Stimulated activated effector memory CD8-positive, alpha-beta T cell treated with anti-CD3 and anti-CD28 coated beads, Interleukin-12 subunit alpha, Interleukin-12 subunit beta, amount 100 ng/mL, for 72 hours (primary cell): ENCODE data around the gene DACT3.

Experiments
- ATAC-seq: fragments of 150-1000 bp; cut with Tn5 transposase; 2 replicates; pipeline ENCODE4 v1.10.0; 2021
- DNase-seq, 2 donors: peaks; one replicate each; pipeline ENCODE4 v3.0.0; 2021 to 2022; ENCODE audit warnings: low spot score in 2 of 2
- H3K27ac Mint-ChIP-seq: one replicate; pipeline ENCODE4 v1.8.0; 2022; ENCODE audit warnings: mild to moderate bottlenecking, mixed read lengths
- H3K36me3 Mint-ChIP-seq: one replicate; pipeline ENCODE4 v1.8.0; 2022; ENCODE audit warnings: mild to moderate bottlenecking, mixed read lengths
- H3K4me1 Mint-ChIP-seq: one replicate; pipeline ENCODE4 v1.8.0; 2022; ENCODE audit warnings: mixed read lengths
- H3K4me3 Mint-ChIP-seq: one replicate; pipeline ENCODE4 v1.8.0; 2022; ENCODE audit warnings: mild to moderate bottlenecking, mixed read lengths
- H3K9me3 Mint-ChIP-seq: one replicate; pipeline ENCODE4 v1.8.0; 2022; ENCODE audit warnings: mixed read lengths

DACT3 gene

DNA sequence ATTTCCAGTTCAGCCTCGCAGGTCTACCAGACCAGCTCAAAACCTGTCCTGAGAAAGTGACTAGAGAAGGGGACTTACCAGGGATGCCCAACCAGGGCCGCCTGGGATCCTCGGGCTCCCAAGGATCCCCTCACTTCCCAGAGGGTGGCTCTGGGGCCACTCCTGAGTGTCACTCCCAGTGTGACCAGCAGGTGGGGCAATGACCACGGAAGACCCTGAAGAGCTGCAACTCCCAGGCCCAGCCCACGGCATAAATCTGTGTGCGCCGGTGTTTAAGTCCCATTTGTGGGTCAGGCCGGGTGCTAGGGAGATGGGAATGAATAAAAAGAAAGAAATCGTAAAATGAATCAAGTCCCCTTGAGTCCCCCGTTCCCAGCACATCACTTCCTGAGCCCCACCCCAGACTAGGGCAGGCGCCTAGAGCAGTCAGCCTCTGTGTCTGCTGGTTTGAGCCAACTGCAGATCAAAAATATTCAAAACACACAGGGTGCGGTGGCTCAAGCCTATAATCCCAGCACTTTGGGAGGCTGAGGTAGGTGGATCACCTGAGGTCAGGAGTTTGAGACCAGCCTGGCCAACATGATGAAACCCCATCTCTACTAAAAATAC lies 46.8 kb downstream of the DACT3 start:
- Mint-ChIP-seq H3K36me3 (peaks cover 33% of the 10 kb centered on the region), H3K4me3 (peak overlapping the region; percentile 24), H3K9me3 (no peaks in the 10 kb centered on the region), H3K27ac (peak overlapping the region; percentile 69), H3K4me1 (peaks cover 66% of the 10 kb centered on the region)
- ATAC-seq (peak; percentile 80), DNase-seq (peak; percentile 85 to 91)

DNA sequence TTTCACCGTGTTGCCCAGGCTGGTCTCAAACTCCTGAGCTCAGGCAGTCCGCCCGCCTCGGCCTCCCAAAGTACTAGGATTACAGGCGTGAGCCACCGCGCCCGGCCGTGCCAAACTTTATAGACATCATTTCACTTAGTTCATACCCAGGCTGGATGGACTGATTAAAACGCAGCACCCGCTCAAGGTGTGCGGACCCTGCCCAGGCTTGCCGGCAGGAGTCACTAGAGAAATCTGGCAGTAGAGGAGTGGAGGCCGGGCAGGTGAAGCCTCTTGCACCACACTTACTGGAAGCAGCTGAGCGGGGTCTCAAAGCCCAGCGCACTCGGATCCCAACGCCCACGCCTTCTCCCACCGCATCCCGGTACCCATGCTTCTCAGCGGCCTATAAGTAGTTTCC lies 47.5 kb downstream of the DACT3 start:
- no peak overlapping the region for H3K4me3 Mint-ChIP-seq
- DNase-seq, result no peak

DNA sequence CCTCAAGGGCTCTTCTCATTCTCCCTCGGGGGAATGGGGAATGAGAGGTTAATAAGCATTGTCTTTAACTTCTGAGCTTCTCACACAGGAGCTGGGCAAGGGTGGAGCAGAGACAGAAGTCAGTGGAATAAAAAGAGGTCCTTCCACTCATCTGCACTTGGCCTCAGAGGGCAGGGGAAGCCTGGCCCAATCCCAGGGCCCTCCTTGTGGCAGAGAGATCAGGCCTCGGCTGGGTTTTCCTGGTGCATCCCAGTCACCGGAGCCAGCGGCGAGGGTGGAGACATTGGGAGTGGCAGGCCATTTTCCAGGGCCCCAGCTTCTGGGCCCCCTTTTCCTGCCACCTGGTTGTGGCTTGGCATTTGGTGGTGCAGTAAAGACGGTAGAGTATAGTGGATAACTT lies 49.2 kb downstream of the DACT3 start:
- Mint-ChIP-seq H3K9me3 (no peaks in the 10 kb centered on the region), H3K27ac (peak overlapping the region; percentile 83), H3K4me3 (peak overlapping the region; percentile 37), H3K4me1 (peaks cover 73% of the 10 kb centered on the region), H3K36me3 (peaks cover 58% of the 10 kb centered on the region)
- ATAC-seq (no peak), DNase-seq (no peak)

More for the DNA sequence above, 47.5 kb downstream of the DACT3 start:
- no peaks in the 10 kb centered on the region for H3K9me3 Mint-ChIP-seq
- ATAC-seq, result no peak
- H3K4me1 Mint-ChIP-seq, result peaks cover 68% of the 10 kb centered on the region
- H3K36me3 Mint-ChIP-seq, result peaks cover 40% of the 10 kb centered on the region
- H3K27ac Mint-ChIP-seq, result no peak overlapping the region

DNA sequence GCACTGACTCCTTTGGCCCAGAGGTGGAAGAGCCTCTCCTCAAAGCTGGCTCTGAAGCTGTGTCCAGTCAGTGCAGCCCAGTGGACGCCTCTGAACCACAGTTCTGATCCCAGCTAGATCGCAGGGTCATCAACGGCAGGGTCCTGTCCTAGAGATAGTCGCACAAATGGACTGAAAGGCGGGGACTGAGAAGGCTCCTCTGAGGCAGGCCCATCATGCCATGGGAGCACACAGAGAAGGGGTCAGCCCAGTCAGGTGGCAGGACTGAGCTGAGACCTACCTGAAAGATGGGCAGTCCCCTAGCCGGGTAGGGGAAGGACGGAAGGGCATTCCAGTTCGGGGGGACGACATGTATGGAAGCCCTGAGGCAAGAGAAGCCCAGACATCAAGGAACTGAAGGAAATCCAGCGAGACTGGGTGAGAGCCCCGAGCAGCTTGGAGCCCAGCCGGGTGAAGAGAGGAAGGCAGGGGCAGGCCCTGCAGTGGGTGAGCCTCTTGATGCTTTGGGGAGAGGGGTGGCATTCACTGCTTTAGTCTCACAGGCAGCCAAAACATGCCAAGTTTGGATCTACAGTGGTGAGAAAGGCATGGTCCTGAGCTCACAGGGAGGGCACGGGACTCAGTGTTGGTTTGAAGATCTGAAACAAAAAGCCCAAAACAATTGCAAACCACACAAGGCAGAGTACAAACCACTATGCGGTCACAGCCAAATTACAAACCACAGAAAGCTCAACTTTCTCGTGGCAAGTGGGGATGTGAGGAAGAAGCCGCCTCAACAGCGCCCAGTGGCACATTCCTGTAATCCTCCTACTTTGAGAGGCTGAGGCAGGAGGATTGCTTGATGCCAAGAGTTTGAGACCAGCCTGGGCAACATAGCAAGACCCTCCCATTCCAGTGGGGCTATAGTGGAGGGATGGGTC lies 49.9 kb downstream of the DACT3 start:
- H3K4me1 Mint-ChIP-seq, result peaks cover 66% of the 10 kb centered on the region
- DNase-seq (no peak), ATAC-seq (peak; percentile 4)
- peak overlapping the region; percentile 37 for H3K4me3 Mint-ChIP-seq
- peaks cover 64% of the 10 kb centered on the region for H3K36me3 Mint-ChIP-seq
- no peaks in the 10 kb centered on the region for H3K9me3 Mint-ChIP-seq
- peak overlapping the region; percentile 83 for H3K27ac Mint-ChIP-seq

DNA sequence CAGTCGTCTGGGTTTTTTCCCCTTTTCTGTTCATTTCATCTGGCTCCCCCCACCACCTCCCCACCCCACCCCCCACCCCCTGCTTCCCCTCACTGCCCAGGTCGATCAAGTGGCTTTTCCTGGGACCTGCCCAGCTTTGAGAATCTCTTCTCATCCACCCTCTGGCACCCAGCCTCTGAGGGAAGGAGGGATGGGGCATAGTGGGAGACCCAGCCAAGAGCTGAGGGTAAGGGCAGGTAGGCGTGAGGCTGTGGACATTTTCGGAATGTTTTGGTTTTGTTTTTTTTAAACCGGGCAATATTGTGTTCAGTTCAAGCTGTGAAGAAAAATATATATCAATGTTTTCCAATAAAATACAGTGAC lies 50.6 kb downstream of the DACT3 start:
- H3K4me3 Mint-ChIP-seq, result no peak overlapping the region
- DNase-seq, result no peak
- H3K27ac Mint-ChIP-seq, result peak overlapping the region; percentile 83
- no peaks in the 10 kb centered on the region for H3K9me3 Mint-ChIP-seq
- peaks cover 72% of the 10 kb centered on the region for H3K36me3 Mint-ChIP-seq
- no peak for ATAC-seq
- peaks cover 62% of the 10 kb centered on the region for H3K4me1 Mint-ChIP-seq

DNA sequence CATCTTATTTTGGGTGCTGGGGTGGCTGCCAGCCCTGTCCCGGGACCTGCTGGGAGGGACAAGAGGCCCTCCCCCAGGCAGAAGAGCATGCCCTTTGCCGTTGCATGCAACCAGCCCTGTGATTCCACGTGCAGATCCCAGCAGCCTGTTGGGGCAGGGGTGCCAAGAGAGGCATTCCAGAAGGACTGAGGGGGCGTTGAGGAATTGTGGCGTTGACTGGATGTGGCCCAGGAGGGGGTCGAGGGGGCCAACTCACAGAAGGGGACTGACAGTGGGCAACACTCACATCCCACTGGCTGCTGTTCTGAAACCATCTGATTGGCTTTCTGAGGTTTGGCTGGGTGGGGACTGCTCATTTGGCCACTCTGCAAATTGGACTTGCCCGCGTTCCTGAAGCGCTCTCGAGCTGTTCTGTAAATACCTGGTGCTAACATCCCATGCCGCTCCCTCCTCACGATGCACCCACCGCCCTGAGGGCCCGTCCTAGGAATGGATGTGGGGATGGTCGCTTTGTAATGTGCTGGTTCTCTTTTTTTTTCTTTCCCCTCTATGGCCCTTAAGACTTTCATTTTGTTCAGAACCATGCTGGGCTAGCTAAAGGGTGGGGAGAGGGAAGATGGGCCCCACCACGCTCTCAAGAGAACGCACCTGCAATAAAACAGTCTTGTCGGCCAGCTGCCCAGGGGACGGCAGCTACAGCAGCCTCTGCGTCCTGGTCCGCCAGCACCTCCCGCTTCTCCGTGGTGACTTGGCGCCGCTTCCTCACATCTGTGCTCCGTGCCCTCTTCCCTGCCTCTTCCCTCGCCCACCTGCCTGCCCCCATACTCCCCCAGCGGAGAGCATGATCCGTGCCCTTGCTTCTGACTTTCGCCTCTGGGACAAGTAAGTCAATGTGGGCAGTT lies 51.2 kb downstream of the DACT3 start:
- Mint-ChIP-seq H3K4me1 (peaks cover 67% of the 10 kb centered on the region), H3K36me3 (peaks cover 77% of the 10 kb centered on the region), H3K4me3 (no peak overlapping the region), H3K27ac (no peak overlapping the region), H3K9me3 (no peaks in the 10 kb centered on the region)
- no peak for ATAC-seq
- no peak for DNase-seq

DNA sequence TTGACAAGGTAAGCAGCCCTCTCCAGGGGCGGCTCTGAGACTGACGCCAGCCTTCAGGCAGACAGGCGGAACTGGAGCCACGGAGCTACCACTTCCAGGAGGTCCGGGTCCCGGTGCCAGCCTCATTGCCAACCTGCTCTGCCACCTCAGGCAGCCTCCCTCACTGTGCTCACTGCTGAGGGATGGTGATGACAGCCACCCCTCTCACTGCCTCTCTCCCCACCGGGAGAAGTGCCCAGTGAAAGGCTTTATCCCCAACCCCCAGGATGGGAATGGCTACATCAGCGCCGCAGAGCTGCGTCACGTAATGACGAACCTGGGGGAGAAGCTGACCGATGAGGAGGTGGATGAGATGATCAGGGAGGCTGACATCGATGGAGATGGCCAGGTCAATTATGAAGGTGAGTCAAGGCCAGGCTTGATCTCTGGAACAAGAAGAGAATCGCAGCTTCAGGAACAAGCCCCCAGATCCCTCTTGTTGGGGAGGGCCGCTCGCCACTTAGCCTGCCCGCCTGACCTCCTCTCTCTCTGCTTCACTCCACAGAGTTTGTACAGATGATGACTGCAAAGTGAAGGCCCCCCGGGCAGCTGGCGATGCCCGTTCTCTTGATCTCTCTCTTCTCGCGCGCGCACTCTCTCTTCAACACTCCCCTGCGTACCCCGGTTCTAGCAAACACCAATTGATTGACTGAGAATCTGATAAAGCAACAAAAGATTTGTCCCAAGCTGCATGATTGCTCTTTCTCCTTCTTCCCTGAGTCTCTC lies 52.2 kb downstream of the DACT3 start:
- Mint-ChIP-seq H3K36me3 (peaks cover 77% of the 10 kb centered on the region), H3K27ac (no peak overlapping the region), H3K4me3 (no peak overlapping the region), H3K9me3 (no peaks in the 10 kb centered on the region), H3K4me1 (peaks cover 70% of the 10 kb centered on the region)
- ATAC-seq (no peak), DNase-seq (no peak)

DNA sequence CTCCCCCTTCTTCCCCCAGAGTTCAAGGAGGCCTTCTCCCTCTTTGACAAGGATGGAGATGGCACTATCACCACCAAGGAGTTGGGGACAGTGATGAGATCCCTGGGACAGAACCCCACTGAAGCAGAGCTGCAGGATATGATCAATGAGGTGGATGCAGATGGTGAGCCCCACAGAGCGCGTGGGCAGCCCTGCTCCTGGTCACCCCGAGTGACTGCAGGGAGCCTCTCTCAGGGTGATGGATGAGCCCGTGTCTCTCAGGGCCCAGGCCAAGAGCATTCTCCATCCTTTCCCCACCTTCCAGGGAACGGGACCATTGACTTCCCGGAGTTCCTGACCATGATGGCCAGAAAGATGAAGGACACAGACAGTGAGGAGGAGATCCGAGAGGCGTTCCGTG lies 52.8 kb downstream of the DACT3 start:
- Mint-ChIP-seq H3K36me3 (peaks cover 81% of the 10 kb centered on the region), H3K4me1 (peaks cover 71% of the 10 kb centered on the region), H3K27ac (peak overlapping the region; percentile 26), H3K4me3 (no peak overlapping the region), H3K9me3 (no peaks in the 10 kb centered on the region)
- DNase-seq (no peak), ATAC-seq (no peak)

DNA sequence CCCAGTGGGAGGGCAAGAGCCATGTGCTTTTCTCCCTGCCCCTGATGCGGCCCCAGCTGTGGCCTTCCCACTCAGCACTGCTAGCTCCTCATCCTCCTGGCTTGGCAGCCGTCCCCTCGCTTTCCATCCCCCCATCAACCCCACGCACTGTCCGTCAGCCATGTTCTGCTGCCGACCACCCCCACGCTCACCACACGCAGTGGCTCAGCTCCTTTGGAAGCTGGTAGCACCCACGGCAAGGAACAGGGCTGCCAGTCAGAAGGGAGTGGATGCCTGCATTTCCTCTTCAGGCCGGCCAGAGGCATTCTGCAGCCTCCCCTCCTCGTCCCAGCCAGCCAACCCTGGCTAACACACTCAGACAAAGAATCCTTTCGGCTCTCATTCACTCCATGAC lies 53.5 kb downstream of the DACT3 start:
- Mint-ChIP-seq H3K36me3 (peaks cover 86% of the 10 kb centered on the region), H3K27ac (peak overlapping the region; percentile 26), H3K4me1 (peaks cover 74% of the 10 kb centered on the region), H3K4me3 (no peak overlapping the region), H3K9me3 (no peaks in the 10 kb centered on the region)
- ATAC-seq (no peak), DNase-seq (no peak)

DNA sequence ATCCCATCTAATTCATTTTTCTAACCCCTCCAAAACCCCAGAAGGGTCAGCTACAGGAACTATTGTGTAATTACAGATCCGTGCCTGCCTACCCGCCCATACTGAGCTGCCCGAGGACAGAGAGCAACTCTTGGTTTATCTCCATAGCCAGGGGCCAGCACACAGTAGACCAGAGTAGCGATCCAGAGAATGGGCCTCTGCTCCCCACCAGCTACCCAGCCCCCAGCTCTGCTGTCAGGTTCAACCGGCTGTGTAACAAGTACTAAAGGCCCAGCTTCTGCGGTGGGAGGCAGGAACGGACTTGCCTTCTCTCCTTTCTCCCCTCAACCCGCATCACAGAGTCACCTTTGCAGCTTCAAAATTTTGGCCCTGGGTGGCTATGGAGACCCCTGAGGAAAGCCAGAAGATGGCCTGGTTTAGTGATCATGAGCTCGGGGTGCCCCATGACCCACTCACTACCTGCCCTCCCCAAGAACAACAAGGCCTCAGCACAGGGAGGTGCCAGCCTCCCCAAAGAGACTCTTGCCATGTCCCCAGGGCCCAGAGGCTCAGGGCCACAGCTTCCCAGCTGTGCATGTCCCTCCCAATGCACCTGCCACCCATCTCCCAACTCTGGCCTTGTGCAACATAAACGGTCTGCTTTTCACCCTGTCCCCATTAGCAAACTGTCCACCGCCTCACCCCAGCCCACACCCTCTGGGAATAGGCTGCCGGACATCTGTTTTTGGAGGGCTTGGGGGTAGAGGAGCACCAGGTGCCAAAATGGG lies 54.1 kb downstream of the DACT3 start:
- H3K36me3 Mint-ChIP-seq, result peaks cover 87% of the 10 kb centered on the region
- H3K4me1 Mint-ChIP-seq, result peaks cover 74% of the 10 kb centered on the region
- ATAC-seq, result no peak
- no peak overlapping the region for H3K4me3 Mint-ChIP-seq
- DNase-seq, result no peak
- H3K27ac Mint-ChIP-seq, result peak overlapping the region; percentile 15
- H3K9me3 Mint-ChIP-seq, result no peaks in the 10 kb centered on the region

DNA sequence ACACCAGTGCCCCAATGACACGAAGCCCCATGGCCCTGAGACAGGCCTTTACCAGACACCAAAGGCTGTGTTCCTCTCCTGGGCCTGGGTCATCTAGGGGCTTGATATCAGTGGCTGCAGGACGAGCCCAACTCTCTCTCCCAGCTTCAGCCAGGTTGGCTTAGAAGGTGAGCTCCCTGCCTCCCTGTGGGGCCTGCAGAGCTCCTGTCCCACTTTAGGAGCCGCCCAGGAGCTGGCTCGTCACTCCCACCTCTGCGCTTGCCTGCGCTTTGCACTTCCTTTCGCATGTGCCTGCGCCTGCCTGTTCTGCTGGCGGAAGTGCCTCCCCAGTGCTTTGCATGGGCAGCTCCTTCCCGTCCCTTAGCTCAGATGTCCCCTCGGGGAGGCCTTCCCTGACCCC lies 55.0 kb downstream of the DACT3 start:
- Mint-ChIP-seq H3K9me3 (no peaks in the 10 kb centered on the region), H3K4me1 (peaks cover 68% of the 10 kb centered on the region), H3K36me3 (peaks cover 86% of the 10 kb centered on the region), H3K27ac (peak overlapping the region; percentile 15), H3K4me3 (no peak overlapping the region)
- no peak for ATAC-seq
- DNase-seq, result no peak

DNA sequence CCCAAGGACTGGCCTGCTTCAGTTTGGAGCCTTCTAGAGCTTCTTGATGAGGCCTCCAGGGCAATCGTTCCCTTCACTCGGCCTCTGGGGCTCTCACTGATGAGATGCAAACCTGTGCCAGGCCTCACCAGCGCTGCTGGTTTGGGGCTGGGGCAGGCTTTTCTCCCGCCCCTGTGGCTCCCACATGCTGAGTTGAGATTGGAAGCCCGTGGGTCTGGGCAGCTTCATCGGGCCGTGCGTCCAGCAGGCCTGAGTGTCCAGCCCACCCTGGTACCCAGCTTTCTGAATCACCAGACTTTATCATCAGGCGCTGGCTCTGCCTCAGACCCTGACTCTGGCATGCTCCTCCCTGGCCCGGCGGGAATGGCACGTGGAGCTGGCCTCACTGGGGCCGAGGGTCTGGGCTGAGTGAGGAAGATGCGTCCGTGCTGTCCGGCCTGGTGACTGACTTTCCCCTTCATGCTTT lies 55.6 kb downstream of the DACT3 start:
- peaks cover 85% of the 10 kb centered on the region for H3K36me3 Mint-ChIP-seq
- H3K4me3 Mint-ChIP-seq, result no peak overlapping the region
- no peak for DNase-seq
- ATAC-seq, result no peak
- no peak overlapping the region for H3K27ac Mint-ChIP-seq
- no peaks in the 10 kb centered on the region for H3K9me3 Mint-ChIP-seq
- peaks cover 65% of the 10 kb centered on the region for H3K4me1 Mint-ChIP-seq

DNA sequence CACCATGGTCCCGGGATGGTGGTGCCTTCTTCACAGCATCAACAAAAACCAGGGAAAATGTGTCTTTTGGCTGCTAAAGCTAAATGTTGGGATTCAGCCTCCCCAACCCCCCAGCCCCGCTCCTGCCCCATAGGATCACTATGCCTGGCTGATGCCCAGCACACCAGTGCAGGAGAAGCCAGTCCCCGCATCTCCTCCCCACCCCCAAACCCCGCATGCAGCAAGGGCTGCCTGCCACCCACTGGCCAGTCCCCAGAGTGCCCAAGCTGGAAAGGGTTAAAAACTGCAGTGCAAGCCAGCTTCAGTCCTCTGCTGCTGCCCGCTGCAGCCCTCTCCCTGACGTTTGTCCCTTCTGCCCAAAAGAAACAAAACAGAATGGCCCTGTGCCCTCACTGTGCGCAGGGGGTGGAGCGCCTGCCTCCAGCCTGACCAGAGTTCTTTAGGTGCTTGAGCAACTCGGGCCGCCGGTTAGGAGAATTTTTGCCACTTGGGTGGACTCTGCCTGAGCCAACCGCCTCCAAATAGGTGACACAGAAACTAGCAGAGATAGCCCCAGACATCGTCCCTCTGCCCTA lies 56.1 kb downstream of the DACT3 start:
- no peak for DNase-seq
- peaks cover 80% of the 10 kb centered on the region for H3K36me3 Mint-ChIP-seq

DNA sequence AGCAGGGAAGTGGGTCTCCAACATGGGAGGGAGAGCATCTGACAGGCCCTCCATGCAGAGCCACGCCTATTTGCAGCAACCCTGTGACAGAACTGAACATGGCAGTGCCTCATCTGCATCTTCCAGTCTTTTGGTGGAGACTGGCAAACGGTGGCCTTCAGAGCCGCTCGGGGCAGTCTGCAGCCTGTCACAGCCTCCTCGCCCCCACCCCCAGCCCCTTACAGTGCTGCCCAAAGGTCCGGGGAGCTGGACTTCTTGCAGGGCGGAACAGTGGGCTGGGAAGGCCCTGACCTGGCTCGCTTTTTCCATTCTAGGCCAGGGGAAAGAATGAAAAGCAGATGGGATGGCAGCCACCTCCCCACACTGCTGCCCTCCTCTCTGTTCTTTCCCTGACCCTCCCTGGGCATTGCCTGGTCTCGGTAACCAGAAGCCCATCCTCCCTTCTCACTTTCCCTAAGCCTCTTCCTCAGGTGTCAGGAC lies 57.2 kb downstream of the DACT3 start:
- no peak for ATAC-seq
- Mint-ChIP-seq H3K36me3 (peaks cover 69% of the 10 kb centered on the region), H3K4me1 (peaks cover 56% of the 10 kb centered on the region), H3K9me3 (peaks cover under 1% of the 10 kb centered on the region), H3K27ac (peak overlapping the region; percentile 100), H3K4me3 (peak overlapping the region; percentile 91)
- DNase-seq, result no peak

More for the DNA sequence above, 56.1 kb downstream of the DACT3 start:
- Mint-ChIP-seq H3K9me3 (no peaks in the 10 kb centered on the region), H3K4me3 (no peak overlapping the region), H3K27ac (no peak overlapping the region), H3K4me1 (peaks cover 65% of the 10 kb centered on the region)
- ATAC-seq, result no peak
